HG03460 (cell line): Measurements from ENCODE around the gene ARMH4.

Experiments used
- ATAC-seq: cut with Tn5 transposase; IDR thresholded peaks from one replicate; pipeline ENCODE4 v1.9.1; 2021; ENCODE audit not compliant: unreplicated experiment

ARMH4 gene

GRCh38 chr14:57970175-57970574 is 181.8 kb downstream of the ARMH4 start:
- ATAC-seq: no peak

GRCh38 chr14:57963071-57963470 is 188.9 kb downstream of the ARMH4 start:
- no peak for ATAC-seq

- no peak for ATAC-seq
Observed at GRCh38 chr14:57962325-57963035, 189.5 kb downstream of the ARMH4 start.

GRCh38 chr14:57961786-57962060 is 190.3 kb downstream of the ARMH4 start:
- no peak for ATAC-seq

GRCh38 chr14:57960946-57961785 is 190.8 kb downstream of the ARMH4 start:
- ATAC-seq: no peak

- no peak for ATAC-seq
Observed at GRCh38 chr14:57957441-57957840, 194.6 kb downstream of the ARMH4 start.
